SHP77 (cell line): ENCODE data around the gene NBPF20.
"Not testable (repeated sequence)": the region's sequence is repeated elsewhere in the genome, so short reads cannot be mapped to it uniquely, and the experiment has no call there.

Experiments used
- DNase-seq, 2 experiments: peaks; one replicate each; lab custom pipeline; 2025; lab: John Stamatoyannopoulos, UW

NBPF20 gene

DNA sequence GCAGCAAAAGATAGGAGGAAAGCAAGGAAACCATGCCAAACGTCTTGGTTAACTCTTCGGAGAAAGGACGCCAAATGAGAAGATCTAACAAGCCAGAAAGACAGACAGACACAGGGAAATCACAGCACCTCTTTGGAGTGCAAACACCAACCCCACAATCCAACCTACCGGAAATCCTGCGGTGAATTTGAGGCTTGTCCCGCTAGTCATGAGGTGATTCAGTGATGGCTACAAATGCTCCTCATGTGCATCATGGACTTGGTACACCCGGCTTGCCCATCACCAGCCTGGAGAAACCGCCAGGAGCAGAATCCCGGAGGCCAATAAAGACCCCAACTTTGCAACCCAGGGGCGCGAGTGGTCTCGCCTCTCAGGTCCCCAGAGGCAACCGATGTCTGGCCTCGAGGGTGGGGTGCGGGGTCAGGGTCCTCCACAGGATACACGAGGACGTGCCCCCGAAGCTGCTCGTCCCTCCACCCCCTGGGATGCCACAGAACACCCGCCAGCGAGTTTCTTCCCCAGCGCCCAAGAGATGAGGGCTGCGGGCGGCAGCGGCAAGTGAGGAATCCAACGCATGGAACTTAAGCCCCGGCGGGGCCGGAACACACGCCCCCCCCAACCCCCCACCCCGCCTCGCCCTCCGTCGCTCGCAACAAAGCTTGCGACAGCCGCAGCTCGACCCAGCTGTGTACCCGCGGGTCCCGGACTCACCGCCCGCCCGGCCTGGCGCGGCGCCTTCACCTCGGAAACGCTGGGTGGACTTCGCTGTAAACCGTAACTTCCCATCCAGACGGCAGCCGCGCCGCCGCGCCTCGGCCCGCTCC is 579 bp downstream of the NBPF20 start:
- peak; percentile 10 to 54 for DNase-seq

DNA sequence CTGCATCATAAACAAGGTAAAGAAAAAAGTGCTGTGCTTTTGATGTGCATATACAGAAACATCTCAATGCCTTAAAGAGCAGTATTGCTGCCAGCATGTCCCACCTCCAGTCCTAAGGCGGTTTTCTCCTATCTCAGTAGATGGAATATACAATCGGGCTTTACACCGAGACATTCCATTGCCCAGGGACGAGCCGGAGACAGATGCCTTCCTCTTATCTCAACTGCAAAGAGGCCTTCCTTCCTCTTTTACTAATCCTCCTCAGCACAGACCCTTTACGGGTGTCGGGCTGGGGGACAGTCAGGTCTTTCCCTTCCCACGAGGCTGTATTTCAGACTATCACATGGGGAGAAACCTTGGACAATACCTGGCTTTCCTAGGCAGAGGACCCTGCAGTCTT is 10.3 kb downstream of the NBPF20 start:
- not testable (repeated sequence) for DNase-seq

DNA sequence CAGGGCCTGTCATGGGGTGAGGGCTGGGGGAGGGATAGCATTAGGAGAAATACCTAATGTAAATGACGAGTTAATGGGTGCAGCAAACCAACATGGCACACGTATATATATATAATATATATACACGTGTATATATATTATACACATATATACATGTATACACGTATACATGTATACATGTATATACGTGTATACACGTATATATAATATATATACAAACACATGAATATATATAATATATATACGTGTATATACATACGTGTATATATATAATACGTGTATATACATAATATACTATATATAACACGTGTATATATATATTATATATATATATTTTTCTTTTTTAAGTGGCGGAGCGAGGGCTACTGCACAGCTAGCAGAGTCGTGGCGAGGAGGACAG is 18.1 kb downstream of the NBPF20 start:
- not testable (repeated sequence) for DNase-seq

DNA sequence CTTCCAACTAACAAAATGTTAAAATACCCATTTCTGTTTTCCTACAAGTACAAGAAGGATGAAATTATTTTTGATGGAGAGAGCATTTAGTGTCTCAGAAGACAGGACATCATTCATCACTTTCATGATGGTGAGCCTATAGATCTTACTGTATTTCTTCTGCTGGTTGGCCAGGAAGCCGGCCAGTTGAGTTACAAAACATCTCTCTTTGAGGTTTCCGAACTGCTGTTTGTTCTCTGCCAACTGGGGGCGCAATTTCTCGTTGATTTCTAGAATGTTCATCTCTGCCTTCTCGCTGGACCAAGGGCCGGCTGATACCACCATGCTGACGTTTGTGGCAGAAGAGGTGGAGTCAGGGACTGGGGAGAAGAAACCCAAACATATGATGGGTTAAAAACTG is 20.5 kb downstream of the NBPF20 start:
- not testable (repeated sequence) for DNase-seq

DNA sequence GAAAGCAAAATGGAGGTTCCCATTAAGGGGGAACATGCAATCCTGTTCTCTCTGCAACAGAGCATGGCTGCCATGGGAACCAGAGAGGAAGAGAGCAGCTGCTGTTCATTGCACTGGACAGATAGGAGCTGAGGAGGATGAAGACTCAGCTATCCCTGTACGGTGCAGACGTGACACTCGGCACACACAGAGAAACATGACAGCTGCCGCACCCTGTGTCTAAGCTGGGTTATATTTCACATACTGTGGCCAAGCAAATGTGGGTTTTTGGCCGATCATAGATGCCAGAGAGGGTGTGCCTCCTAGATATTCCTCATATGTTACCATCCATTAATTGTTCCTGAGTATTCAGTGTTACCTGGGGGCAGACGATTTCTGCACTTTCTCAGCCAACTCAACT is 24.7 kb downstream of the NBPF20 start:
- DNase-seq, result not testable (repeated sequence)
